TTC549 (cell line): ENCODE data around the gene EFTUD2.

ENCODE experiments used
- FAIRE-seq: peaks from 2 replicates; lab custom pipeline; 2012; peaks lifted over from hg19 to GRCh38; lab: Jason Lieb, UNC

Gene EFTUD2

DNA sequence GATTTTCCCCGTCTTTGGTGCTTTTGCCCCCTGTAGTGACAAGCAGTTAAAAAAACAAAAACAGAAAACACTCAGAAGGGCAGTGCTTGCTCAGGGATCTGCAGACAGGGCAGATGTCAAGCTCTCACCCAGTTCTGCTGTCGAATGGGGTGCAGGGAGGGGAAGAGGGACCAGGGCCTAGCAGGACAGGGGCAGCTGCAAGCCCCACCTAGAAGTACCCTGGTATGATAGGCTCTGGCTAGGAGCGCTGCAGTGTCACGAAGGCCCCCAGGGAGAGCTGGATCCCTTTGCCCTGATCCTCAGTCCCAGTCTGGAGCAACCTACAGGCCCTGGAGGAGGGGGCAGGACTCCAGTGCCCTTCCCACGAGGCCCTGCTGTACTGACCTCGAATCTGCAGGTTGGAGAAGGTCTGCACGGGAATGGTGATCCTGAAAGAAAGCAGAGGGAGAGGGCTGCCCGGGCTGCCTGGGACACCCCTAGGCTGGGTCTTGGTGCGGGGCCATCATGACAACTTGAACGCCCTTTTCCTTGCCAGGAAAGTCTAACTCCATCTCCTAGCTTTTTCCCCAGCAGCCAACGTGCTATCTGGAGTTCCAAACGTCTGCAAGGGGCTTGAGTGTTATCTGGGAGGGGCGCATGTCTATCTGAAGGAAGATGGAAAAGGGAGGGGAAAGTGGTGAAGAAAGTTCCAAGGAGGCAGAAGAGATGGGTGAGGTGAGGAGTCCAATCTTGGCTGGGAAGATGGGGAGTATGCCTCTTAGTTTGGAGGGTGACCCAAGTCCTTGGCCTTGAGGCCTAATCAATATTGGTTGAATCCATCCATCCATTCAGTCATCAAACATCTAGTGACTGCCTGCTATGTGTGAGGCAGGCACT is 11.2 kb upstream of the EFTUD2 start:
- no peak for FAIRE-seq

- FAIRE-seq, result no peak
These were observed 10.5 kb upstream of the EFTUD2 start for GRCh38 chr17:44909681-44910144.

DNA sequence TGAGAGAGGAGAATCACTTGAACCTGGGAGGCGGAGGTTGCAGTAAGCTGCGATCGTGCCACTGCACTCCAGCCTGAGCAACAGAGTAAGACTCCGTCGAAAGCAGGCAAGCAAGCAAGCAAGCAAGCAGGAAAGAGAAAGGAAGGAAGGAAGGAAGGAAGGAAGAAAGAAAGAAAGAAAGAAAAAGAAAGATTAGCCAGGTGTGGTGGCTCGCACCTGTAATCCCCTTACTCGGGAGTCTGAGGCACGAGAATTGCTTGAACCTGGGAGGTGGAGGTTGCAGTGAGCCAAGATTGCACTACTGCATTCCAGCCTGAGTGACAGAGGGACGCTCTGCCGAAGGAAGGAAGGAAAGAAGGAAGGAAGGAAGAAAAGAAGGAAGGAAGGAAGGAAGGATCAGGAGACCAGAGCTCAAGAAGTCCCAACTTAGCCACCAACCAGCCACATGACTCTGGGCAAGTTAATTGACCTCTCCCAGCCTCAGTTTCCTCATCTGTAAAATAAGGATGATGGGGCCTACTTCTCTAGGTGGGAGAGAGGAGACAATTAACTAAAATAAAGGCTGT is 9.6 kb upstream of the EFTUD2 start:
- FAIRE-seq, result no peak

- FAIRE-seq, result no peak
These were observed 8.7 kb upstream of the EFTUD2 start for GRCh38 chr17:44907729-44908470.

- FAIRE-seq, result no peak
These were observed 7.8 kb upstream of the EFTUD2 start for GRCh38 chr17:44906763-44907728.

DNA sequence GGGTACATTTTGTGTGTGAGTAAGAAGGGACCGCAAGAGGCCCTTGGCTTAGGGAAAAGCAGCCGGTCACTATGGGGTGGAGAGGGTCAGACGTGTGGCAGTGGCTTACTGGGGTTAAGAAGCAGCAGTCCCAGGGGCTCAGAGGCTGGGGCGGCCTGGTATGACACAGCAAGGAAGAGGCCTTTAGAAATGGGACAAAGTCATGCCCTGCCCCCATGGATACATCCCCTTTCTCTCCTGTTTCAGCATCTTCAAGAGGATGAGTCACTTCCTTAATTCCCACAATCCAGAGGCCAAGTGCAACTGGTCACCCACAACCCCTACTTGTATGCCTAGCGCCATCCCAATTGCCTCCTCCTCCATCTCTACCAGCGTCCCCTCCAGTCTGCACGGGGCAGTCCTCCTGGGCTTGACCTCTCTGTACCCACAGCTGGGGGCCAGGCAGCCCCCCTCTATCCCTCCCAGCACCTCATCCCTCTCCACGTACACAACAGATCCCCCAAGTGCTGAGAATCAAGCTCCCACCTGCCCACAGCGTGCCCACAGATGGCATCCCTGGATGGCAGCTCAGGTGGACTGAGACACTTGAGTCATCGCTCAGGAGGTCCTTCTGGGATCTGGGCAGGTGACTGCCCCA is 6.9 kb upstream of the EFTUD2 start:
- FAIRE-seq, result no peak

GRCh38 chr17:44905006-44906000 is 6.1 kb upstream of the EFTUD2 start:
- FAIRE-seq, result no peak

DNA sequence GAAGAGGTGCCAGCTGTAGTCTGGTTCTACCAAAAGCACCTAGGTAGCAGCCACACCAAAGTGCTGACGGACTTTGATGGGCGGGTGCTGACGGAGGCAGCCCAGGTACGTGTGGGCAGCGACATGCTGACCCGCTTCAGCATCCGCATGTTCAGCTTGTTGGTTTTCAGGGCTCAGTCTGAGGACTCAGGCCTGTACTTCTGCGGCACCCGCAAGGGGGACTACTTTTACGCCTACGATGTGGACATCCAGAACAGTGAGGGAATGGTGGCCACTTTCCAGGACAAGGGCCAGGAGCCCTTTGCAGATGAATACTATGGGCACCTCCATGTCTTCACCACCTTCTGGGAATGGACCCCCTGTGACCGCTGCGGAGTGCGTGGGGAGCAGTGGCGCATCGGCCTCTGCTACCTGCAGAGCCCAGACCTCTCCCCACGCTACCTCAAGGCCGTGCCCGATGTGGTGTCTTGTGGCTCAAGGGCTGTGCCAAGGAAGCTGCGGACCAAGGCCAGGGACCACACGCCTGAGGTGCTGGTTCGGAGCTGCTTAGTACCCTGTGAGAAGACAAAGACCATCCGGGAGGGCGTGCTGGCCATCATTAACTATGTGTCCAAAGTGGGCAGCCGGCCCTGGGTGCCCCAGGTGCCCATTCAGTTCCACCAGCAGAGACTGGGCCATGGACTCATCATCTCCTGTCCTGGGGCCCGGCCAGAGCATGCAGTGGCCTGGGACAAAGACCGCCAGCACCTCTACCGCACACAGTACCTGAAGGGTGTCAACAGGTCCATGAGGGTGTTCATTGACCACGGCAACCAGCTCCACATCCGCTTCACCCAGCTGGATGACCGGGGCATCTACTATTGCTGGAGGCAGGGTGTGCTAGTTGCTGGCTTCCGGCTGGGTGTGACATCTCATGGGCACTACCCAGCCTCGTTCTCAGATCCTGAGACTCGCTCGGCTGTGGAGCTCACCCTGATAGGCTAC is 5.0 kb upstream of the EFTUD2 start:
- no peak for FAIRE-seq

- FAIRE-seq, result no peak
These were observed 3.9 kb upstream of the EFTUD2 start for GRCh38 chr17:44903012-44903685.

DNA sequence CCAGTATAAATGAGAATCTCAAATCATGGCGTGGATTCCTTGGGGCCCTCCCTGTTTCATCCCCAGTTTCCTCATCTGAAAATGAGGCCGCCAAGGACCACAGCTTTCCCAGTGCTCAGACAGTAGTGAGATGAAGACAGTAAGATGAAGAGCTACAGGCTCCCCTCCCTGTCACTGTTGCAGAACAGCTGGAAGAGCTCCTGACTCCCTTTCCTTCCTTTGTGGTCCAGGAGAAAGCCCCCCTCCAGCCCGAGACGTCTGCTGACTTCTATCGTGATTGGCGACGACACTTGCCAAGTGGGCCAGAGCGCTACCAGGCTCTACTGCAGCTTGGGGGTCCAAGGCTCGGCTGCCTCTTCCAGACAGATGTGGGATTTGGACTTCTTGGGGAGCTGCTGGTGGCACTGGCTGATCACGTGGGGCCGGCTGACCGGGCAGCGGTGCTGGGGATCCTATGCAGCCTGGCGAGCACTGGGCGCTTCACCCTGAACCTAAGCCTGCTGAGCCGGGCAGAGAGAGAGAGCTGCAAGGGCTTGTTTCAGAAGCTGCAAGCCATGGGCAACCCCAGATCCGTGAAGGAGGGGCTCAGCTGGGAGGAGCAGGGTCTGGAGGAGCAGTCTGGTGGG is 3.0 kb upstream of the EFTUD2 start:
- FAIRE-seq, result no peak

DNA sequence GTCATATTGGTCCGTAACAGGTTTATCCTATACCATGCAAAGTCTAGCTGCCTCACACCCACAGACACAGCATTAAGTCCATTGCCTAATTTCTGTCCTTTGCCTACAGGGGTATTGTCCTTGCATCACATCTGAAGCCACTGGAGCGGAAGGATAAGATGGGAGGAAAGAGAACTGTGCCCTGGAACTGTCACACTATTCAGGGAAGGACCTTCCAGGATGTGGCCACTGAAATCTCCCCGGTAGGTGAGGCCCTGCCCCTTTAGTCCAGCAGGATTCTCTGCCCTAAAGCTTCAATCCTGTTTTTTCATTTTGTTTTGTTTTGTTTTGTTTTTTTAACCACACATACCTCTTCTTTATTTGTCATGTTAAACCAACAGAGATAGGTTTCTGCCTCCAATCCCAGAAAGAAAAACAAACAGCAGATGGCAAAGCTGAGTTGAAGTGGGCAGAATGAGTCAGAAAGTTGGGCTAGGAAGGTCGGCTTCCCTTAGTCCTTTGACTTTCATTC is 2.2 kb upstream of the EFTUD2 start:
- FAIRE-seq, result no peak

DNA sequence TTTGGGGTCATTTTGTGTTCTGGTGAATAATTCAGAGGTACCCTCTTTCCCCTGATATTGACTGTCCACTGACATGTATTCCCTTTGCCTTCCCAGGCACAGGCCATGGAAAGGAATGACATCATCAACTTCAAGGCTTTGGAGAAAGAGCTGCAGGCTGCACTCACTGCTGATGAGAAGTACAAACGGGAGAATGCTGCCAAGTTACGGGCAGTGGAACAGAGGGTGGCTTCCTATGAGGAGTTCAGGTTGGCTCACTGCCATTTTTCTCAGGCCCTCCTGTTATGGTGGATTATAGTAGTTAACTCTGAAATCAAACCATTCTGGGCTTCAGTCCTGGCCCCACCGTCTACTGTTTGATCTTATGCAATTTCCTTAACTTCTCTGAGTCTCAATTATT is 1.6 kb upstream of the EFTUD2 start:
- no peak for FAIRE-seq

DNA sequence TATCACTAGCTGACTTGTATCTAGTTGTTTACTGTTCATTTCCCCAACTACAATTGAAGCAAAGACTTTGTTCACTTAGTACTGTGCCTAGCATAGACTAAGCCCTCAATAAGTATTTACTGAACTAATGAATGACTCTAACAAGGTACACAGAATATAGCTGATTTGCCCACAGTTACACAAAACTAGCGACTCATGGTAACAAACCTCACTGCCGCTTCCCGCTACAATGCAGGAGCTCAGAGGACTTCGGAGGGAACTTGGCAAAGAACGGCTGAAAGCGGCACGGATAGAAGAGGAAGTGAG is 524 bp downstream of the EFTUD2 start:
- no peak for FAIRE-seq

- no peak for FAIRE-seq
These were observed 4.6 kb downstream of the EFTUD2 start for GRCh38 chr17:44894642-44895041.

DNA sequence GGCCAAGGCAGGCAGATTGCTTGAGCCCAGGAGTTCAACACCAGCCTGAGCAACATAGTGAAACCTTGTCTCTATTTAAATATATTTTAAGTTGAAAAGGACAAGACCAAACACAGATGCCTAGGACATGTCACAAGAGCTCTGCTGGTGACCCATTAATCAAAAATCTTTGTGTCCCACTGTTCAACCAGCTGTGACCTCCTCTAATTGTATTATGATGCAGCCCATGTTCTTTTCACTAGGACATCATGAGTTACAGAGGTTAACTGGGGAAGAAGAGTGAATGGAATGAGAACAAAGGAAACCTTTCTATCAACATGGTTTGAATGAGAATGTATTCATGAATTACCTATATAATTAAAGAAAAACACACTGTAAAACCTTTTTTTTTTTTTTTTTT is 7.0 kb downstream of the EFTUD2 start:
- no peak for FAIRE-seq

GRCh38 chr17:44889003-44889402 is 10.2 kb downstream of the EFTUD2 start:
- FAIRE-seq, result no peak

- FAIRE-seq, result no peak
These were observed 11.0 kb downstream of the EFTUD2 start for GRCh38 chr17:44887971-44888954.
